Cortex of kidney (tissue), 1 donor: Measurements from ENCODE around the gene PCDHB13.
"Not testable (repeated sequence)": the region's sequence is repeated elsewhere in the genome, so short reads cannot be mapped to it uniquely, and the experiment has no call there.

Source experiments
- DNase-seq: peaks from one replicate; lab custom pipeline; 2025; lab: John Stamatoyannopoulos, UW

Gene PCDHB13

DNA sequence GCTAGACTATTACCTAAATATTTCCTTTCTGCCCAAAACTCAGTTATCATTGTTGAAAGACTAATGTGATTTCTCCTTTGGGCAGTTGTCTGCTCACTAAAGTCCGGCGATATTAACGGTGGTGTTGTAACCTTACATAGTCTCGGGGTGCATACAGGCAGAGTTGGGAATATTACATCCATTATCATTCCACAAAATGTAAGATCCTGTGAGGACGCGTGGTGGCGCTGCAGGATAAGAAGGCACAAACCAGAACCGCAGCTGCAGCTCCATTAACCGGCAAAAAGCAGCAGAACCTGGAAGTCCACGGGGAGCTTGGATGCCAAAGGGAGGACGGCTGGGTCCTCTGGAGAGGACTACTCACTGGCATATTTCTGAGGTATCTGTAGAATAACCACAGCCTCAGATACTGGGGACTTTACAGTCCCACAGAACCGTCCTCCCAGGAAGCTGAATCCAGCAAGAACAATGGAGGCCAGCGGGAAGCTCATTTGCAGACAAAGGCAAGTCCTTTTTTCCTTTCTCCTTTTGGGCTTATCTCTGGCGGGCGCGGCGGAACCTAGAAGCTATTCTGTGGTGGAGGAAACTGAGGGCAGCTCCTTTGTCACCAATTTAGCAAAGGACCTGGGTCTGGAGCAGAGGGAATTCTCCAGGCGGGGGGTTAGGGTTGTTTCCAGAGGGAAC, at the start of gene PCDHB13:
Gene PCDHB13, plus strand, starts transcription at position 264 of the 684 bp plus-strand sequence. Its CDS starts 205 bp downstream, at position 469.
- not testable (repeated sequence) for DNase-seq

GRCh38 chr5:141172381-141173204, 41.1 kb upstream of the PCDHB13 start, which contains the start of gene PCDHB7:
TSS of gene PCDHB7 (plus strand) at chr5:141172644. CDS start at chr5:141172836, 192 bp downstream.
- DNase-seq = no peak

GRCh38 chr5:141174291-141175104, 39.2 kb upstream of the PCDHB13 start:
- not testable (repeated sequence) for DNase-seq

GRCh38 chr5:141175933-141176332, 37.8 kb upstream of the PCDHB13 start:
- DNase-seq = no peak

GRCh38 chr5:141177577-141178191, 36.0 kb upstream of the PCDHB13 start, which contains the start of gene PCDHB8:
TSS of gene PCDHB8 (plus strand) at chr5:141177790. CDS start at chr5:141178035, 245 bp downstream.
- not testable (repeated sequence) for DNase-seq

DNA sequence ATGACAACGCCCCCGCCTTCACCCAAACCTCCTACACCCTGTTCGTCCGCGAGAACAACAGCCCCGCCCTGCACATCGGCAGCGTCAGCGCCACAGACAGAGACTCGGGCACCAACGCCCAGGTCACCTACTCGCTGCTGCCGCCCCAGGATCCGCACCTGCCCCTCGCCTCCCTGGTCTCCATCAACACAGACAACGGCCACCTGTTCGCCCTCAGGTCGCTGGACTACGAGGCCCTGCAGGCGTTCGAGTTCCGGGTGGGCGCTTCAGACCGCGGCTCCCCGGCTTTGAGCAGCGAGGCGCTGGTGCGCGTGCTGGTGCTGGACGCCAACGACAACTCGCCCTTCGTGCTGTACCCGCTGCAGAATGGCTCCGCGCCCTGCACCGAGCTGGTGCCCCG, 34.3 kb upstream of the PCDHB13 start:
- not testable (repeated sequence) for DNase-seq

GRCh38 chr5:141179876-141180275, 33.8 kb upstream of the PCDHB13 start:
- not testable (repeated sequence) for DNase-seq

- DNase-seq = no peak
These were observed 33.4 kb upstream of the PCDHB13 start for GRCh38 chr5:141180313-141180712.

DNA sequence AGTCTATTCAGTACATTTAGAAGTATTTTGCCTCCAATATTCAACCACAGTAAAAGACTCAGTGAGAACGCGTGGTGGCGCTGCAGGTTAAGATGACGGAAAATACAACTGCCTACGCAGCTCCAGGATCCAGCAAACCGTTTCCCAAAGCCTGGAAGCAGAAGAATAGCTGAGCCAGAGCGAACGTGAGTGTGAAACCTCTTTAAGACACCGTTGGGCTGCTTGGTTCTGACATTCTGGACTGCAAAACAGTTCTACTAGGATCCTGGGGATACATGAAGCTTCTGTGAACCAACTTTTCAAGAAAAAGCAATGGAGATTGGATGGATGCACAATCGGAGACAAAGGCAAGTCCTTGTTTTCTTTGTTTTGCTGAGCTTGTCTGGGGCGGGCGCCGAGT, 31.5 kb upstream of the PCDHB13 start, which contains the start of gene PCDHB16:
Gene PCDHB16, plus strand, starts transcription at position 140 of the 400 bp plus-strand sequence. Its CDS starts 173 bp downstream, at position 313.
- no peak for DNase-seq

DNA sequence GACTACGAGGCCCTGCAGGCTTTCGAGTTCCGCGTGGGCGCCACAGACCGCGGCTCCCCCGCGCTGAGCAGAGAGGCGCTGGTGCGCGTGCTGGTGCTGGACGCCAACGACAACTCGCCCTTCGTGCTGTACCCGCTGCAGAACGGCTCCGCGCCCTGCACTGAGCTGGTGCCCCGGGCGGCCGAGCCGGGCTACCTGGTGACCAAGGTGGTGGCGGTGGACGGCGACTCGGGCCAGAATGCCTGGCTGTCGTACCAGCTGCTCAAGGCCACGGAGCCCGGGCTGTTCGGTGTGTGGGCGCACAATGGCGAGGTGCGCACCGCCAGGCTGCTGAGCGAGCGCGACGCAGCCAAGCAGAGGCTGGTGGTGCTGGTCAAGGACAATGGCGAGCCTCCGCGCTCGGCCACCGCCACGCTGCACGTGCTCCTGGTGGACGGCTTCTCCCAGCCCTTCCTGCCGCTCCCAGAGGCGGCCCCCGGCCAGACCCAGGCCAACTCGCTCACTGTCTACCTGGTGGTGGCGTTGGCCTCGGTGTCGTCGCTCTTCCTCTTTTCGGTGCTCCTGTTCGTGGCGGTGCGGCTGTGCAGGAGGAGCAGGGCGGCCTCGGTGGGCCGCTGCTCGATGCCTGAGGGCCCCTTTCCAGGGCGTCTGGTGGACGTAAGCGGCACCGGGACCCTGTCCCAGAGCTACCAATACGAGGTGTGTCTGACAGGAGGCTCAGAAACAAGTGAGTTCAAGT, 29.4 kb upstream of the PCDHB13 start:
- not testable (repeated sequence) for DNase-seq

GRCh38 chr5:141186897-141187512, 26.7 kb upstream of the PCDHB13 start, which contains the start of gene PCDHB9:
TSS of gene PCDHB9 (plus strand) at chr5:141187161. CDS start at chr5:141187319, 158 bp downstream.
- DNase-seq = no peak

- DNase-seq = not testable (repeated sequence)
These were observed 25.0 kb upstream of the PCDHB13 start for GRCh38 chr5:141188682-141189081.

DNA sequence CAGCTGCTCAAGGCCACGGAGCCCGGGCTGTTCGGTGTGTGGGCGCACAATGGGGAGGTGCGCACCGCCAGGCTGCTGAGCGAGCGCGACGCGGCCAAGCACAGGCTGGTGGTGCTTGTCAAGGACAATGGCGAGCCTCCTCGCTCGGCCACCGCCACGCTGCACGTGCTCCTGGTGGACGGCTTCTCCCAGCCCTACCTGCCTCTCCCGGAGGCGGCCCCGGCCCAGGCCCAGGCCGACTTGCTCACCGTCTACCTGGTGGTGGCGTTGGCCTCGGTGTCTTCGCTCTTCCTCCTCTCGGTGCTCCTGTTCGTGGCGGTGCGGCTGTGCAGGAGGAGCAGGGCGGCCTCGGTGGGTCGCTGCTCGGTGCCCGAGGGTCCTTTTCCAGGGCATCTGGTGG, 24.6 kb upstream of the PCDHB13 start:
- DNase-seq = not testable (repeated sequence)

- DNase-seq = no peak
These were observed 21.5 kb upstream of the PCDHB13 start, which contains the start of gene PCDHB10 for GRCh38 chr5:141192110-141192725. TSS of gene PCDHB10 (plus strand) at chr5:141192353. CDS start at chr5:141192553, 200 bp downstream.

DNA sequence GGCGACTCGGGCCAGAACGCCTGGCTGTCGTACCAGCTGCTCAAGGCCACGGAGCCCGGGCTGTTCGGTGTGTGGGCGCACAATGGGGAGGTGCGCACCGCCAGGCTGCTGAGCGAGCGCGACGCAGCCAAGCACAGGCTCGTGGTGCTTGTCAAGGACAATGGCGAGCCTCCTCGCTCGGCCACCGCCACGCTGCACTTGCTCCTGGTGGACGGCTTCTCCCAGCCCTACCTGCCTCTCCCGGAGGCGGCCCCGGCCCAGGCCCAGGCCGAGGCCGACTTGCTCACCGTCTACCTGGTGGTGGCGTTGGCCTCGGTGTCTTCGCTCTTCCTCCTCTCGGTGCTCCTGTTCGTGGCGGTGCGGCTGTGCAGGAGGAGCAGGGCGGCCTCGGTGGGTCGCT, 19.4 kb upstream of the PCDHB13 start:
- not testable (repeated sequence) for DNase-seq

GRCh38 chr5:141196363-141196762, 17.4 kb upstream of the PCDHB13 start:
- DNase-seq = no peak

DNA sequence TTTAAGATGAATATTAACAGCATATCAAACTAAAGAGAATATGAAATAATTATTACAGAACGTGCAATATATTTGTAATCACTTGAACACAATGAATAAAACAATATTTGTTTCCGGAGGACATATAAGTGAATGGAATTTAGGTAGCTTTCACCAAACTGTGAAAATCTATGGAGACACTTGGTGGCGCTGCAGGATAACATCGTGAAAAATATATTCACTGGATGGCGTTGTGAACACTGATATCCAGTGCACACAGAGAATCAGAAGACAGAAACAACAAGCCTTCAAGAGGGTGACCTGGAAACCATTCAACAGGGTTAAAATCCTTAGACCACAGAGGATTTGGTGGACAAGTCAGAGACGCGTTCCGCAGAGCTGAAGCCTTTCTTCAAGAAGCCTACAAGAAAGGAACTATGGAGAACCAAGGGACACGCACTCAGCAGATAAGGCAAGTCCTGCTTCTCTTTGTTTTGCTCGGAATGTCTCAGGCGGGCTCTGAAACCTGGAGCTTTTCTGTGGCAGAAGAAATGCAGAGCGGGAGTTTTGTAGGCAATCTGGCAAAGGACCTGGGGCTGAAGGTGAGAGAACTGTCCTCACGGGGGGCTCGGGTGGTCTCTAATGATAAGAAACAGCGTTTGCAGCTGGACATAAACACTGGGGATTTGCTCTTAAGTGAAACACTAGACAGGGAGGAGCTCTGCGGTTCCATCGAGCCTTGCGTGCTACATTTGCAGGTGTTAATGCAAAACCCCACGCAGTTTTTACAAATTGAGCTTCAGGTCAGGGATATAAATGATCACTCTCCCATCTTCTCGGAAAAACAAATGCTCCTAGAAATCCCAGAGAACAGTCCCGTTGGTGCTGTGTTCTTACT, 14.1 kb upstream of the PCDHB13 start, which contains the start of gene PCDHB11:
Gene PCDHB11, plus strand, starts transcription at position 269 of the 877 bp plus-strand sequence. Its CDS starts 148 bp downstream, at position 417.
- no peak for DNase-seq

GRCh38 chr5:141201126-141201525, 12.6 kb upstream of the PCDHB13 start:
- not testable (repeated sequence) for DNase-seq
